Astrocyte of the hippocampus (primary cell): Measurements from ENCODE around the gene IFNG-AS1.

Source experiments
- DNase-seq: peaks from one replicate; pipeline ENCODE4 v3.0.0; 2011; ENCODE audit warnings: low read depth, low spot score

The IFNG-AS1 gene

DNA sequence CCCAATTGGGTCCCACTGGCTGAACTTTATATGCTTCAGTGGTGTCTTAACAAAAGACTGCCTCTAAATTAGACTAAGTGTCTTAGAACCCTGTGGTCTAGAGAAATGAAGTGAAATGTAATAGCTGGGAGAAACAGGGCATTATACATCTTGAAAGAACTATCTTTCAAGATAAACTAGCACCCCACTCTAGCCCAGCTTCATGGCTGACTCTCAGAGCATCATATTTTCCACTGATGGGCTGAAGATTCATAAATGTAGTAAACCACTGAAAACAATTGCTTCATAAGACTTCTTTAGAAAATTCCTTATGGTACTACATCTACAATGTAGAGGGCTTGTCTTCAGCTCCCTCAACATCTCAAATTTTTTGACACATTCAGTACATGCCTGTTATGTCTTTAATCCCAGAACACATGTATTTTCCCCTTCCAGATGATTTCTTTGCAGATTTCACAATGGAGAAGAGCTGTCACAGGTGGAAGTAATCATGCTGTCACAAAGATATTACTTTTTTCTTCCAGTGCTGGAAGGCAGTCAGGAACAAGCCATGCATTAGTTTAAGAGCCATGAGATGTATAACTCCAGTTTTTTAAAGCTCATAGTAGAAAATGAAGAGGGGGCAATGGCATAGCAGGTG is 48.5 kb downstream of the IFNG-AS1 start:
- no peak for DNase-seq

DNA sequence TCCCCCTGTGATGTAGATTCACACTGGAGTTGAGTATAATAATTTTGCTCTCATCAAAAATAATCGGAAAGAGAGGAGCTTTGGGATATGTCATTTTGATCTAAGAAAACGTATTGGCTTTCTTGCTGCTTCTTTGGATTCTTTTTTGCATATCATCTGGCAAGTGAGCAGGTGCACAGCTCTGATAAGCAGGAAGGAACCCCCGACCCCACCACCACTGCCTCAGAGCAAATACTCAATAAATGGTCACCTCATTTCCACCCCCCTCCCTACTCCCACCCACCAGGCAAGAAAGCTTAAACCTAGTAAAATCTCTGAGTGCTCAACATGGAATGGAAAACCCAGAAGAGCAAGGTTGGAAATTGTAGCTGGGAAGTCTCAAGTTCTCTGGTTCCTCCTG is 49.4 kb downstream of the IFNG-AS1 start:
- DNase-seq = no peak

DNA sequence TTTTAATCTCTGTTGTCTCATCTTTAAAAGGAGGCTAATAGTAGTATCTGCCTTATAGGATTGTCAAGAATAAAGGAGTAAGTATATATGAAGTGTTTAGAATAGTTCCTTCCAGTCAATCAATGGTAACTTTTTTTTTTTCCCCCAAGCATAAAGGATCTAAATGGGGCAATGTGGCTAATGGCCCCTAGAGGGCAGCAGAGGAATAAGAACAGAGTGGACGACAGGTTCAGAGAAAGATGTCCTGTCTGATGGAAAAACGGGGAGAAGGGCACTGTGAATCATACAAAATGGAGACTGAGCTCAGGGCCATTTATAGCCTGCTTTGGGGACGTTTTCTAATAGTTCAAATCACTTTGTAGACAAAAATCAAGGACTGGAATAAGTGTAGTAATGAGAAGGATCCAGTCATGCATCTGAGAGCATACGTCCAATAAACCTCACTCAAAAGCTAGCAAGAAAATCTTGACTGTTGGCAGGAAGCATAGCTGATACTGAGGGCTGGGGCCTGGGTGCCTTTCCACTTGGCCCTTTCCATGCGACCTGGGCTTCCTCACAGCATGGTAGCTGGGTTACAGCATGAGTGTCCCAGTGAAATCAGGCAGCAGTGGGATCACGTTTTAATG is 51.3 kb downstream of the IFNG-AS1 start:
- peak; percentile 88 for DNase-seq

DNA sequence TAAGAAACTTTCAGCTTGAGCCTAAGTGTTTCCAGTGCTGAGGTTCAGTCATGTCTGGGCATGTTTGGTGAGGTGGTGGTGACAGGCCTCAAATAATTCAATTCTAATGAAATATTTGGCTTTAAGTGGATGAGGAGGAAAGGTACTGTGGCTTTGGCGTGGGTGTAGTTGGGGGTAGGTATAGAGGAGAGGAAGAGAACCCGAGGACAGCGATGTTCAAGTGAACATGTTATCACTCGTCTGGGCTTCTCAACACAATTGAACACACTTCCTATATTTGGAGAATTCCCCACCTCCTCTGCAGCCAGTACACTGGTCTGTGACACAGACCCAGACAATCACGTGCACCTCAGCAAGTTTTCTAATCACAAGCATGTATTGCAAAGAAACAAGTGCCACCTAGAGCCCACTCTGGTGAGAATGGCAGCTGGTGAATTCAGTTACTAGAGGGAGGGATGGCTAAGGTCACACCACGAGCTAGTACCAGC is 53.0 kb downstream of the IFNG-AS1 start:
- peak; percentile 29 for DNase-seq

DNA sequence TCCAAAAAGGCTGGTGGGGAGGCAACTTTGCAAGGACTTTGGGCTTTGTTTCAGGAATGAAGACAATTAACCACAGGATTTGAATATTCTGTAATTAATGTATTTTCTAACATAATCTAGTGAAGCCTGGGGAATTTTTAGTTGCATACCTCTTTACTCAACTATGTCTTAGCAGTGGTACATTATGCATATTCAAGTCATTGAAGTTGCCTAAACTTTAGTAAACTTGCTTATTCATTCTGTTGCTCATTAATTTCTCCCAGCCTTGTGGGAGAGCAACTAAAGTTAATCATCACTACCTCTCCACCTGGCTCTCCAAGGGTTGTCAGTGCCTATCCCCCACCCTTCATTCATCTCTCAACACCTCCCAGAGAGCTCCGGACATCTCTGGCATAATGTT is 54.2 kb downstream of the IFNG-AS1 start:
- DNase-seq = no peak

DNA sequence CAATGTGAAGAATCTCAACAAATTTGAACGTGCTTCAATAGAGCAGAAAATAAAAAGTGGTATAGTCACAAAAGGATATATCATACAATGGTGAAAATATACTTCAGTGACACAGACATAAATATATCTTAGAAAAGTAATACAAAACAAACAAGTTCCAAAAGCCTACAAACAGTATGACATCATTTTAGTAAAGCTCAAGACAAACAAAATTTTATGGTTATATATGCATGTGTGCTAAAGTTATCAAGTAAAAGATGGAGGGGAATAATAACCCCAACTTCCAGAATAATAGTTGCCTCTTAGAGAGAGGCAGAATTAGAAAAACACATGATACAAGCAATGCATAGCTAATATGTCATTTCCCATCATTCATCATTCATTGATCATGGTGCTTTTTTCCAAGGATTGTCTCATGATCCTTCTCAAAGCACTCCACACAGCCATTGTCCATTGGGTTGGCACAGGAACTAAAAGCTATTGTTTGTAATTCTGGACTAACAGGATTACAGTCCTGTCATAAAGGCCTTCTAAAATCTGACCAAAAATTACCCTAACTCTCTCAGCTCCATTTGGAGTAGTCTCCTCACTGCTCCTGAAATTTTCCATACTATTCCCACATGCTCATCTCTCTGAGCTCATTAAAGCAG is 59.5 kb downstream of the IFNG-AS1 start:
- no peak for DNase-seq

DNA sequence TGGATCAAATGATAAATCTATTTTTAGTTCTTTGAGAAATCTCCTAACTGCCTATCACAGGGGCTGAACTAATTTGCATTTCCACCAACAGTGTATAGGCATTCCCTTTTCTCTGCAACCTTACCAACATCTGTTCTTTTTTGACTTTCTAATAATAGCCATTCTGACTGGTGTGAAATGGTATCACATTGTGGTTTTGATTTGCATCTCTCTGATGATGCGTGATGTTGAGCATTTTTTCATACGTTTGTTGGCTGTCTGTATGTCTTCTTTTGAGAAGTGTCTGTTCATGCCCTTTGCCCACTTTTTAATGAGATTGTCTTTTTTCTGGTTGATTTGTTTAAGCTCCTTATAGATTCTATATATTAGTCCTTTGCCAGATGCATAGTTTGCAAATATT is 67.1 kb downstream of the IFNG-AS1 start:
- DNase-seq = no peak

DNA sequence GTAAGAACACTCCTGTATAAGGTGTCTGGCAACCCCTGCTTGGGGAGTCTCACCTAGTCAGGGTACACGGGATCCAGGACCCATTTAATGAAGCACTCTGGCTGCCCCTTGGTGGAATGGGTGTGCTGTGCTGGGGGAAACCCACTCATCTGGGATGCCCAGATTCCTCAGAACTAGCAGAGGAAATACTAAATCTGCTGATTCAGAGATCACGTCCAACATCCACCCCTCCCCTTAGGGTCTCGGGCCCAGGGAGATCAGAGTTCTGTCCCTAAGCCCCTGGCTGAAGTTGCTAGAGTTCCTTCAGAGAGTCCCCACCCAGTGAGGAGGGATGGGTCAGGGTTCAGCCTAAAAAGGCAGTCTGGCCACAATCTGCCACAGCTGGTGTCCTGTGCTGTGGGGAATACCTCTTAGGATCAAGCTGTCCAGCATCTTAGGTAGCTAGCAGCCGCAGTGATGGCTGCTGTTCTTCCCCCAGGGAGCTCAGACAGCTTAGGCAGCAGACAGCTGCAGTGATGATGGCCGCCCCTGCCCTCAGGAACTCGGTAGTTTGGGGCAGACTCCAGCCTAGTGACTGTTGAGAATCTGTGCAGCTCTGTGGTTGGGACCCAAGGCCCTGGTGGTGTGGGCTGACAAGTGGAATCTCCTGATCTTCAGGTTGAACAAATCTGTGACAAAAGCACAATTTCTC is 74.8 kb downstream of the IFNG-AS1 start:
- DNase-seq = no peak

DNA sequence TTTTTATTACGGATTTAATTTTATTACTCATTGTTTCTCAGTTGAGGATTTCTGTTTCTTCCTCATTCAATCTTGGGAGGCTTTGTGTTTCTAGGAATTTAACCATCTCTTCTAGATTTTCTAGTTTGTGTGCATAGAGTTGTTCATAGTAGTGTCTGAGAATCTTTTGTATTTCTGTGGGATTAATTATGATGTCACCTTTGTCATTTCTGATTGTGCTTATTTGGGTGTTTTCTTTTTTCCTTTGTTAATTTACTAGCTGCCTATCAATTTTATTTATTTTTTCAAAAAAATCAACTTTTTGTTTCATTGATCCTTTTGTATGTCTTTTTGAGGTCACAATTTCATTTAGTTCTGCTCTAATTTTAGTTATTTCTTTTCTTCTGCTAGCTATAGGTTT is 75.9 kb downstream of the IFNG-AS1 start:
- no peak for DNase-seq

DNA sequence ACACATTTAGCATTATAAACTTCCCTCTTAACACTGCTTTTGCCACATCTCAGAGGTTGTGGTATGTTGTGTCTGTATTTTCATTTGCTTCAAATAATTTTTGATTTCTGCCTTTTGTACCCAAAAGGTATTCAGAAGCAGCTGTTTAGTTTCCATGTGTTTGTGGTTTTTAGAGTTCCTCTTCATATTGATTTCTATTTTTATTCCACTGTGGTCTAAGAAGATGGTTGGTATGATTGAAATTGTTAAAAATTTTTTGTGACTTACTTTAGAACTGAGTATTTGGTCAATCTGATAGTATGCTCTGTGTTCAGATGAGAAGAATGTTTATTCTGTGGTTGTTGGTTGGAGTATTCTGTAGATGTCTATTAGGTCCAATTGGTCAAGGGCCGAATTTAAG is 76.4 kb downstream of the IFNG-AS1 start:
- no peak for DNase-seq

DNA sequence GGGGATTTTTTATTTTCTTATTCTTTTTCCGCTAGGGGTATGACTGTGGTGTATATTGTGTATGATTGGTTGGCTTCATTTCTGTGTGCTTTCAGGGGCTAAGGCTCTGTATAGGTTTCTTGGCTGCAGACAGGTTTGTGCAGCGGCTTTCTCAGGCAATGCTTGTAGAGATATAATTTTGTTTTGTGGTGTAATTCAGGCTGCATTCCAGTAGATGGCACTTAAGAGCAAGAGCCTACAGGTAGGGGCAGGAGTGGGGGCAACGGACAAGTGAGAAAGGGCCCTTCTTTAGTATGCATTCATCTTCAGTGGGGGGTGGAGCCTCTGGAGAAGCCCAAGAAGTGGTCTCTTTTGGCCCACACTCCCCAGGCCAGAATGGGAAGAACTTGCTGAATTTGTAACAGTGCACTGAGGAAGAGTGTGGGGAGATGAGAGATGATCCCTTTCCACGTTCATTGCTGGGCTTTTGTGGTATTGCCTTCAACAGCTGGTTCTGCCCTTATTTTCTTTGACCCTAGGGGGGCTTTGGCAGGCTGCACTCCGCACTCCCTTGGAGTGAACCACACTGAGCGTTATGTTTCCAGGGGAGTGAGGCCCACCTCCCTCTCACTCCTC is 78.6 kb downstream of the IFNG-AS1 start:
- DNase-seq = no peak

DNA sequence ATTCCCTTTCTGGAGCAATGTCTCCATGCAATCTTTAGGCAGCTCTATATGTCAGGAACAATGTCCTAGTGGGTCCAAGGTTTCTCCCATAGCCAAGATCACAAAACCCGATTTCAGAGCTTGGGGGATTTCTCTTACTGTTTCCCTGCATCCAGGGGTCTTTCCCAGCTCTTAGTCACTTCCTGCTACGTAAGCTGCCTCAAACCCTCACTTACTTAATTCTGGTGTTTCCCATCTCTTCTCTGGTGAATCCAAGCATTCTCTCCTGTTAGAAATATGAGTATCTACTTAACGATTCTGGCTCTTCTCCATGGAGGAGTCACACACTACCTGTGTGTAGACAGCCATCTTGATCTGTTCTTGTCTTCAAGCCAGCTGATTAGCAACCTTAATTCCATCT is 80.0 kb downstream of the IFNG-AS1 start:
- DNase-seq = no peak
